A549 (cell line): ENCODE results near the gene SORBS1.

Source experiments
- CTCF ChIP-seq: fragments of >200 bp; sonication (Bioruptor Twin); formaldehyde crosslinking; IDR thresholded peaks from 3 replicates; pipeline ENCODE4 v1.5.1; 2016
- ELK1 ChIP-seq: fragments of 150-350 bp; IDR thresholded peaks from 2 replicates; pipeline ENCODE4 v1.6.1; 2014; ENCODE audit warnings: low read depth, mild to moderate bottlenecking, low read length
- FOSB ChIP-seq: fragments of 250-450 bp; sonication (Bioruptor Pico); IDR thresholded peaks from 2 replicates; pipeline ENCODE4 v1.5.0; 2020; ENCODE audit warnings: mild to moderate bottlenecking, moderate library complexity
- POLR2AphosphoS2 ChIP-seq: conservative IDR thresholded peaks from 2 replicates; pipeline ENCODE4 v1.6.1; 2012; ENCODE audit warnings: low read length, improper control_type of control experiment, inconsistent platforms
- RFX5 ChIP-seq: fragments of 450-650 bp; IDR thresholded peaks from 2 replicates; pipeline ENCODE4 v1.7.1; 2014; ENCODE audit warnings: antibody characterized with exemption, mild to moderate bottlenecking, moderate library complexity
- ZFP36 ChIP-seq: fragments of 450-650 bp; IDR thresholded peaks from 2 replicates; pipeline ENCODE4 v1.6.1; 2014; ENCODE audit warnings: borderline replicate concordance; ENCODE audit not compliant: partially characterized antibody

- TF ChIP-seq ELK1 = no peak
- TF ChIP-seq FOSB (CRISPR knock-in tag) = no peak
- TF ChIP-seq CTCF = no peak
- TF ChIP-seq POLR2AphosphoS2 = no peak
- TF ChIP-seq ZFP36 = no peak
- no peak for TF ChIP-seq RFX5
Observed at GRCh38 chr10:95588025-95588424, 26.9 kb upstream of the SORBS1 start.
